ENCODE measurements around the gene FMN2. TPM values are rescaled to one million over a fixed set of nuclear protein-coding genes. Genes with fewer than 3 reads are reported as not detected.
"Not testable (repeated sequence)": the region's sequence is repeated elsewhere in the genome, so short reads cannot be mapped to it uniquely, and the experiment has no call there.

FMN2 gene
- total RNA-seq, 1 donor from 2014 or later, result 1.7 TPM

GRCh38 chr1:240409615-240410014, 317.9 kb downstream of the FMN2 start:
- TF ChIP-seq EZH2phosphoT487 (IDR thresholded peaks at IDR 0.05), result no peak
- no peak for TF ChIP-seq EZH2 (IDR thresholded peaks at IDR 0.05)
- no peak for TF ChIP-seq CTCF (IDR thresholded peaks at IDR 0.05)
- Mint-ChIP-seq H3K9me3 (no peaks in the 10 kb centered on the region), H3K4me1 (no peaks in the 10 kb centered on the region), H3K27me3 (ENCODE audit: insufficient read depth, low read depth) (no peaks in the 10 kb centered on the region), H3K4me3 (no peak overlapping the region), H3K36me3 (no peaks in the 10 kb centered on the region), H3K27ac (no peak overlapping the region)
- H3F3A ChIP-seq (ENCODE audit: low read depth), result no peaks in the 10 kb centered on the region
- no peak for DNase-seq (ENCODE audit: low spot score)
- no peaks in the 10 kb centered on the region for H3K79me2 ChIP-seq (ENCODE audit: low read depth)
- H4K20me1 ChIP-seq (ENCODE audit: low read depth), result no peaks in the 10 kb centered on the region
- no peak overlapping the region for H3K27ac ChIP-seq
- no peaks in the 10 kb centered on the region for H3K4me1 ChIP-seq
- H2AFZ ChIP-seq (replicated peaks), result no peak overlapping the region
- H3K36me3 ChIP-seq, result no peaks in the 10 kb centered on the region
- H3K4me3 ChIP-seq, result no peak overlapping the region
- no peaks in the 10 kb centered on the region for H3K27me3 ChIP-seq
- H3K9me3 ChIP-seq (ENCODE audit: low read depth), result no peaks in the 10 kb centered on the region
- no peak overlapping the region for H3K9ac ChIP-seq
- no peak overlapping the region for H3K4me2 ChIP-seq

- Histone ChIP-seq H3K79me2 (ENCODE audit: low read depth) (no peaks in the 10 kb centered on the region), H3K9me3 (ENCODE audit: low read depth) (no peaks in the 10 kb centered on the region), H3F3A (ENCODE audit: low read depth) (no peaks in the 10 kb centered on the region), H3K4me3 (no peak overlapping the region), H3K4me1 (no peaks in the 10 kb centered on the region), H3K4me2 (no peak overlapping the region), H3K36me3 (no peaks in the 10 kb centered on the region), H3K9ac (no peak overlapping the region), H3K27ac (no peak overlapping the region), H3K27me3 (no peaks in the 10 kb centered on the region), H4K20me1 (ENCODE audit: low read depth) (no peaks in the 10 kb centered on the region), H2AFZ (replicated peaks) (no peak overlapping the region)
- TF ChIP-seq CTCF (IDR thresholded peaks at IDR 0.05) (no peak), EZH2phosphoT487 (IDR thresholded peaks at IDR 0.05) (no peak), EZH2 (IDR thresholded peaks at IDR 0.05) (no peak)
- no peak for DNase-seq (ENCODE audit: low spot score)
- H3K36me3 Mint-ChIP-seq, result no peaks in the 10 kb centered on the region
- H3K4me1 Mint-ChIP-seq, result no peaks in the 10 kb centered on the region
- H3K4me3 Mint-ChIP-seq, result no peak overlapping the region
- H3K9me3 Mint-ChIP-seq, result no peaks in the 10 kb centered on the region
- no peaks in the 10 kb centered on the region for H3K27me3 Mint-ChIP-seq (ENCODE audit: insufficient read depth, low read depth)
- H3K27ac Mint-ChIP-seq, result no peak overlapping the region
Observed at GRCh38 chr1:240413732-240414131, 322.0 kb downstream of the FMN2 start.

- TF ChIP-seq EZH2phosphoT487 (IDR thresholded peaks at IDR 0.05) (no peak), CTCF (IDR thresholded peaks at IDR 0.05) (no peak), EZH2 (IDR thresholded peaks at IDR 0.05) (no peak)
- no peak overlapping the region for H3K27ac Mint-ChIP-seq
- H2AFZ ChIP-seq (replicated peaks), result no peak overlapping the region
- H3K4me1 Mint-ChIP-seq, result no peaks in the 10 kb centered on the region
- no peak overlapping the region for H3K4me3 Mint-ChIP-seq
- no peaks in the 10 kb centered on the region for H3K36me3 Mint-ChIP-seq
- H3K9me3 ChIP-seq (ENCODE audit: low read depth), result no peaks in the 10 kb centered on the region
- no peaks in the 10 kb centered on the region for H3F3A ChIP-seq (ENCODE audit: low read depth)
- no peaks in the 10 kb centered on the region for H3K36me3 ChIP-seq
- no peak overlapping the region for H3K4me3 ChIP-seq
- H3K27me3 Mint-ChIP-seq (ENCODE audit: insufficient read depth, low read depth), result no peaks in the 10 kb centered on the region
- no peak overlapping the region for H3K9ac ChIP-seq
- H3K4me1 ChIP-seq, result no peaks in the 10 kb centered on the region
- no peaks in the 10 kb centered on the region for H3K9me3 Mint-ChIP-seq
- H4K20me1 ChIP-seq (ENCODE audit: low read depth), result no peaks in the 10 kb centered on the region
- H3K79me2 ChIP-seq (ENCODE audit: low read depth), result no peaks in the 10 kb centered on the region
- DNase-seq (ENCODE audit: low spot score), result no peak
- H3K4me2 ChIP-seq, result no peak overlapping the region
- H3K27me3 ChIP-seq, result no peaks in the 10 kb centered on the region
- no peak overlapping the region for H3K27ac ChIP-seq
Observed at GRCh38 chr1:240414237-240414636, 322.6 kb downstream of the FMN2 start.

GRCh38 chr1:240415011-240415410, 323.3 kb downstream of the FMN2 start:
- not testable (repeated sequence) for H3K9ac ChIP-seq; H3K79me2 ChIP-seq (ENCODE audit: low read depth); H3K27ac ChIP-seq; H3K9me3 ChIP-seq (ENCODE audit: low read depth); H3F3A ChIP-seq (ENCODE audit: low read depth); H3K4me1 ChIP-seq; H3K27me3 Mint-ChIP-seq (ENCODE audit: insufficient read depth, low read depth); H3K27me3 ChIP-seq; H3K4me1 Mint-ChIP-seq; H3K4me3 ChIP-seq; DNase-seq (ENCODE audit: low spot score); H3K27ac Mint-ChIP-seq; H3K36me3 Mint-ChIP-seq; H3K36me3 ChIP-seq; H4K20me1 ChIP-seq (ENCODE audit: low read depth); H2AFZ ChIP-seq (replicated peaks); H3K4me2 ChIP-seq; H3K9me3 Mint-ChIP-seq; H3K4me3 Mint-ChIP-seq
